ENCODE data around the gene METAP2. TPM values are rescaled to one million over a fixed set of nuclear protein-coding genes. Genes with fewer than 3 reads are reported as not detected.
"Not testable (repeated sequence)": the region's sequence is repeated elsewhere in the genome, so short reads cannot be mapped to it uniquely, and the experiment has no call there.

METAP2 gene
- total and polyA plus RNA-seq, 8 donors = 22.4 to 57.2 (median 31.6) TPM

GRCh38 chr12:95445884-95446505 is 28.0 kb upstream of the METAP2 start:
- intact Hi-C loops (cut with DNase I) = no loop called here
- Histone ChIP-seq H3K4me3 (no peak overlapping the region), H3K36me3 (no peaks in the 10 kb centered on the region), H3K9me3 (no peaks in the 10 kb centered on the region), H3K27me3 (no peaks in the 10 kb centered on the region), H3K4me1 (no peaks in the 10 kb centered on the region), H3K27ac (peak overlapping the region in 3 of 4 donors; percentile 44 to 69 (median 58))
- peak in 3 of 4 donors; percentile 9 to 56 (median 39) for ATAC-seq
- FAIRE-seq = no peak
- TF ChIP-seq CTCF (IDR thresholded peaks at IDR 0.05) = no peak
- DNase-seq = no peak
- 54 to 58% methylated on average over 8 of the region's 8 CpGs for WGBS, 2 donors

GRCh38 chr12:95446506-95446900 is 27.4 kb upstream of the METAP2 start:
- Histone ChIP-seq H3K27me3 (no peaks in the 10 kb centered on the region), H3K4me3 (no peak overlapping the region), H3K9me3 (no peaks in the 10 kb centered on the region), H3K4me1 (no peaks in the 10 kb centered on the region), H3K36me3 (no peaks in the 10 kb centered on the region), H3K27ac (peak overlapping the region in 3 of 4 donors; percentile 44 to 69 (median 58))
- 53 to 61% methylated on average over 22 of the region's 22 CpGs for WGBS, 2 donors
- intact Hi-C loops (cut with DNase I) = no loop called here
- TF ChIP-seq CTCF (IDR thresholded peaks at IDR 0.05) = no peak
- ATAC-seq (peak; percentile 56 to 86 (median 80)), DNase-seq (peak in 5 of 6 donors; percentile 15 to 58 (median 33)), FAIRE-seq (no peak)

- H3K9me3 ChIP-seq; DNase-seq; H3K36me3 ChIP-seq; H3K4me3 ChIP-seq; H3K27me3 ChIP-seq; H3K4me1 ChIP-seq; ATAC-seq; H3K27ac ChIP-seq; FAIRE-seq; intact Hi-C loops (cut with DNase I): not testable (repeated sequence)
- WGBS, 2 donors = 39 to 50% methylated on average over 1 of the region's 1 CpG
Observed at GRCh38 chr12:95449656-95450055, 24.3 kb upstream of the METAP2 start.

GRCh38 chr12:95452501-95452900 is 21.5 kb upstream of the METAP2 start:
- H3K27me3 ChIP-seq; DNase-seq; H3K4me3 ChIP-seq; ATAC-seq; FAIRE-seq; intact Hi-C loops (cut with DNase I); H3K4me1 ChIP-seq; H3K9me3 ChIP-seq; H3K36me3 ChIP-seq; H3K27ac ChIP-seq: not testable (repeated sequence)
- 86 to 96% methylated on average over 2 of the region's 2 CpGs for WGBS, 2 donors

- H3K4me3 ChIP-seq; H3K27me3 ChIP-seq; H3K9me3 ChIP-seq; FAIRE-seq; H3K27ac ChIP-seq; DNase-seq; H3K4me1 ChIP-seq; intact Hi-C loops (cut with DNase I); ATAC-seq; H3K36me3 ChIP-seq: not testable (repeated sequence)
- 97 to 100% methylated on average over 1 of the region's 1 CpG for WGBS, 2 donors
Observed at GRCh38 chr12:95453881-95454280, 20.1 kb upstream of the METAP2 start.

GRCh38 chr12:95454780-95455215 is 19.2 kb upstream of the METAP2 start:
- FAIRE-seq; H3K4me3 ChIP-seq; intact Hi-C loops (cut with DNase I); H3K9me3 ChIP-seq; ATAC-seq; H3K27me3 ChIP-seq; H3K36me3 ChIP-seq; H3K4me1 ChIP-seq: not testable (repeated sequence)
- 25 to 45% methylated on average over 6 of the region's 6 CpGs for WGBS, 2 donors
- peak in 5 of 6 donors; percentile 64 to 79 (median 68) for DNase-seq
- H3K27ac ChIP-seq = peak overlapping the region in 2 of 4 donors; percentile 35 to 37

- not testable (repeated sequence) for DNase-seq
Observed at GRCh38 chr12:95457605-95458004, 16.3 kb upstream of the METAP2 start.

More at GRCh38 chr12:95457605-95458004, 16.3 kb upstream of the METAP2 start:
- H3K4me1 ChIP-seq; H3K27ac ChIP-seq; ATAC-seq; H3K4me3 ChIP-seq; H3K9me3 ChIP-seq; H3K36me3 ChIP-seq; H3K27me3 ChIP-seq; intact Hi-C loops (cut with DNase I); FAIRE-seq: not testable (repeated sequence)
- 74 to 84% methylated on average over 8 of the region's 8 CpGs for whole genome bisulfite sequencing, 2 donors

All from pancreas (tissue), 10 donors.